WTC11 (cell line): ENCODE measurements around the gene ARHGDIG. TPM values are rescaled to one million over a fixed set of nuclear protein-coding genes. Genes with fewer than 3 reads are reported as not detected.

Experiments
- ATAC-seq: fragments of 200-7000 bp; cut with Tn5 transposase; 2 replicates; pipeline ENCODE4 v1.10.0; 2021; ENCODE audit warnings: mild to moderate bottlenecking, moderate library complexity
- CTCF ChIA-PET: fragments of 300-600 bp; sonication (Branson Sonifier 250); formaldehyde crosslinking; loops from one replicate; lab custom pipeline; 2021; ENCODE audit warnings: antibody characterized with exemption; lab: Charles Lee
- POLR2A ChIA-PET: fragments of 350-600 bp; sonication (Branson Sonifier 250); formaldehyde crosslinking; loops from one replicate; lab custom pipeline; 2021; ENCODE audit warnings: antibody characterized with exemption; lab: Charles Lee
- DNase-seq: peaks from one replicate; pipeline ENCODE4 v3.0.0; 2021; ENCODE audit warnings: low spot score
- H3K27ac Mint-ChIP-seq: 2 replicates; pipeline ENCODE4 v1.8.0; 2021; ENCODE audit warnings: mixed read lengths
- H3K27me3 Mint-ChIP-seq: 2 replicates; pipeline ENCODE4 v1.8.0; 2021; ENCODE audit warnings: low read depth, mild to moderate bottlenecking, moderate library complexity, mixed read lengths
- H3K36me3 Mint-ChIP-seq: 2 replicates; pipeline ENCODE4 v1.8.0; 2021; ENCODE audit warnings: mixed read lengths
- H3K4me1 Mint-ChIP-seq: 2 replicates; pipeline ENCODE4 v1.8.0; 2022; ENCODE audit warnings: mixed read lengths
- H3K4me3 Mint-ChIP-seq: 2 replicates; pipeline ENCODE4 v1.8.0; 2021; ENCODE audit warnings: mild to moderate bottlenecking, moderate library complexity, mixed read lengths
- H3K9me3 Mint-ChIP-seq: 2 replicates; pipeline ENCODE4 v1.8.0; 2021; ENCODE audit warnings: mixed read lengths
- AFF4 ChIP-seq: sonication (generic); formaldehyde crosslinking; IDR thresholded peaks from 2 replicates; pipeline ENCODE4 v1.8.1; 2023; ENCODE audit warnings: mild to moderate bottlenecking, missing genetic modification reagents, borderline replicate concordance
- ATF2 ChIP-seq: sonication (generic); formaldehyde crosslinking; IDR thresholded peaks from 2 replicates; pipeline ENCODE4 v1.8.1; 2022; ENCODE audit warnings: low read depth, missing genetic modification reagents, borderline replicate concordance
- IRF2 ChIP-seq: sonication (generic); formaldehyde crosslinking; IDR thresholded peaks from 2 replicates; pipeline ENCODE4 v1.8.0; 2022; ENCODE audit warnings: low read depth, missing genetic modification reagents, borderline replicate concordance
- JAZF1 ChIP-seq: fragments of 250-450 bp; sonication (Bioruptor Pico); IDR thresholded peaks from 2 replicates; pipeline ENCODE4 v1.9.0; 2021; ENCODE audit warnings: moderate library complexity, mild to moderate bottlenecking, inconsistent platforms
- NFATC4 ChIP-seq: fragments of 250-450 bp; sonication (Bioruptor Pico); IDR thresholded peaks from 2 replicates; pipeline ENCODE4 v1.9.0; 2021; ENCODE audit warnings: mild to moderate bottlenecking
- ZNF219 ChIP-seq: sonication (generic); formaldehyde crosslinking; IDR thresholded peaks from 2 replicates; pipeline ENCODE4 v1.8.0; 2023; ENCODE audit warnings: missing genetic modification reagents, mild to moderate bottlenecking, borderline replicate concordance
- ZNF232 ChIP-seq: sonication (generic); formaldehyde crosslinking; IDR thresholded peaks from 2 replicates; pipeline ENCODE4 v1.8.0; 2022; ENCODE audit warnings: mild to moderate bottlenecking, missing genetic modification reagents
- ZNF671 ChIP-seq: fragments of 250-450 bp; sonication (Bioruptor Pico); IDR thresholded peaks from 2 replicates; pipeline ENCODE4 v1.8.0; 2021; ENCODE audit warnings: mild to moderate bottlenecking
- total RNA-seq: library from RNA; stranded (reverse); gene quantifications from 3 replicates; pipeline ENCODE4 v1.2.3, GENCODE V29; 2021
- TF ChIP-seq, protein P1 (sequence below): sonication (generic); formaldehyde crosslinking; IDR thresholded peaks from 2 replicates; pipeline ENCODE4 v1.8.0; 2023; ENCODE audit warnings: mild to moderate bottlenecking, missing genetic modification reagents
- TF ChIP-seq, protein P2 (sequence below): fragments of 250-450 bp; sonication (Bioruptor Pico); IDR thresholded peaks from 2 replicates; pipeline ENCODE4 v1.8.0; 2021; ENCODE audit warnings: mild to moderate bottlenecking
- TF ChIP-seq, protein P3 (sequence below): sonication (generic); formaldehyde crosslinking; IDR thresholded peaks from 2 replicates; pipeline ENCODE4 v1.8.0; 2022; ENCODE audit warnings: mild to moderate bottlenecking, missing genetic modification reagents
- TF ChIP-seq, protein P4 (sequence below): sonication (generic); formaldehyde crosslinking; IDR thresholded peaks from 2 replicates; pipeline ENCODE4 v1.8.1; 2022; ENCODE audit warnings: mild to moderate bottlenecking, moderate library complexity, missing genetic modification reagents
- TF ChIP-seq, protein P5 (sequence below): fragments of 250-450 bp; sonication (Bioruptor Pico); IDR thresholded peaks from 2 replicates; pipeline ENCODE4 v1.9.0; 2021; ENCODE audit warnings: mild to moderate bottlenecking, borderline replicate concordance

Gene ARHGDIG
- total RNA-seq, 1 experiment from 2014 or later = 4.0 TPM

- TF ChIP-seq, protein P1, sequence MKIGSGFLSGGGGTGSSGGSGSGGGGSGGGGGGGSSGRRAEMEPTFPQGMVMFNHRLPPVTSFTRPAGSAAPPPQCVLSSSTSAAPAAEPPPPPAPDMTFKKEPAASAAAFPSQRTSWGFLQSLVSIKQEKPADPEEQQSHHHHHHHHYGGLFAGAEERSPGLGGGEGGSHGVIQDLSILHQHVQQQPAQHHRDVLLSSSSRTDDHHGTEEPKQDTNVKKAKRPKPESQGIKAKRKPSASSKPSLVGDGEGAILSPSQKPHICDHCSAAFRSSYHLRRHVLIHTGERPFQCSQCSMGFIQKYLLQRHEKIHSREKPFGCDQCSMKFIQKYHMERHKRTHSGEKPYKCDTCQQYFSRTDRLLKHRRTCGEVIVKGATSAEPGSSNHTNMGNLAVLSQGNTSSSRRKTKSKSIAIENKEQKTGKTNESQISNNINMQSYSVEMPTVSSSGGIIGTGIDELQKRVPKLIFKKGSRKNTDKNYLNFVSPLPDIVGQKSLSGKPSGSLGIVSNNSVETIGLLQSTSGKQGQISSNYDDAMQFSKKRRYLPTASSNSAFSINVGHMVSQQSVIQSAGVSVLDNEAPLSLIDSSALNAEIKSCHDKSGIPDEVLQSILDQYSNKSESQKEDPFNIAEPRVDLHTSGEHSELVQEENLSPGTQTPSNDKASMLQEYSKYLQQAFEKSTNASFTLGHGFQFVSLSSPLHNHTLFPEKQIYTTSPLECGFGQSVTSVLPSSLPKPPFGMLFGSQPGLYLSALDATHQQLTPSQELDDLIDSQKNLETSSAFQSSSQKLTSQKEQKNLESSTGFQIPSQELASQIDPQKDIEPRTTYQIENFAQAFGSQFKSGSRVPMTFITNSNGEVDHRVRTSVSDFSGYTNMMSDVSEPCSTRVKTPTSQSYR (CRISPR knock-in tag) = no peak
- TF ChIP-seq, protein P2, sequence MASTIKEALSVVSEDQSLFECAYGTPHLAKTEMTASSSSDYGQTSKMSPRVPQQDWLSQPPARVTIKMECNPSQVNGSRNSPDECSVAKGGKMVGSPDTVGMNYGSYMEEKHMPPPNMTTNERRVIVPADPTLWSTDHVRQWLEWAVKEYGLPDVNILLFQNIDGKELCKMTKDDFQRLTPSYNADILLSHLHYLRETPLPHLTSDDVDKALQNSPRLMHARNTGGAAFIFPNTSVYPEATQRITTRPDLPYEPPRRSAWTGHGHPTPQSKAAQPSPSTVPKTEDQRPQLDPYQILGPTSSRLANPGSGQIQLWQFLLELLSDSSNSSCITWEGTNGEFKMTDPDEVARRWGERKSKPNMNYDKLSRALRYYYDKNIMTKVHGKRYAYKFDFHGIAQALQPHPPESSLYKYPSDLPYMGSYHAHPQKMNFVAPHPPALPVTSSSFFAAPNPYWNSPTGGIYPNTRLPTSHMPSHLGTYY (CRISPR knock-in tag) = no peak
- TF ChIP-seq ZNF671 (CRISPR knock-in tag) = no peak
- TF ChIP-seq, all 79 proteins: peak for 0
These were observed 29.1 kb downstream of the ARHGDIG start (continued) for GRCh38 chr16:309476-309875.

DNA sequence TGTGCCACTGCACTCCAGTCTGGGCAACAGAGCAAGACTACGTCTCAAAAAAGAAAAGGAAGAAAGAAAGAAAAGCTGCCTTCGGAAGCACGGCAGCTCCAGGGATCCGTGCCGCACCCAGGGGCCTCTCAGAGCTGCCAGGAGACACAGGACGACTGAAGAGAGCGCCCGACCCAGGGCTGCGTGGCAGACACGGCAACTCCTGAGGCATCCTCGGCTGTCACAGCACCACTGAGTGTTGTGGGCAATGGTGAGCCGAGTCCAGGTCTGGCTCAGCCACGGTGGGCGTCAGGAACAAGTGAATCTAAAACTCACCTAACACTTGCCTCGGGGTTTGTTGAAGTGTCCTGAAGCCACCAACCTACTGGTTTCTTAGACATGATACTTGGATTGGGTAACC lies 31.3 kb downstream of the ARHGDIG start:
- Mint-ChIP-seq H3K4me3 (no peak overlapping the region), H3K4me1 (no peaks in the 10 kb centered on the region), H3K27ac (no peak overlapping the region), H3K9me3 (no peaks in the 10 kb centered on the region), H3K36me3 (peaks cover 22% of the 10 kb centered on the region), H3K27me3 (no peaks in the 10 kb centered on the region)
- POLR2A ChIA-PET = no interaction called here
- CTCF ChIA-PET = no interaction called here
- TF ChIP-seq ZNF219 (CRISPR knock-in tag) (no peak), ATF2 (CRISPR knock-in tag) (no peak)
- TF ChIP-seq, protein P3, sequence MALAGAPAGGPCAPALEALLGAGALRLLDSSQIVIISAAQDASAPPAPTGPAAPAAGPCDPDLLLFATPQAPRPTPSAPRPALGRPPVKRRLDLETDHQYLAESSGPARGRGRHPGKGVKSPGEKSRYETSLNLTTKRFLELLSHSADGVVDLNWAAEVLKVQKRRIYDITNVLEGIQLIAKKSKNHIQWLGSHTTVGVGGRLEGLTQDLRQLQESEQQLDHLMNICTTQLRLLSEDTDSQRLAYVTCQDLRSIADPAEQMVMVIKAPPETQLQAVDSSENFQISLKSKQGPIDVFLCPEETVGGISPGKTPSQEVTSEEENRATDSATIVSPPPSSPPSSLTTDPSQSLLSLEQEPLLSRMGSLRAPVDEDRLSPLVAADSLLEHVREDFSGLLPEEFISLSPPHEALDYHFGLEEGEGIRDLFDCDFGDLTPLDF (CRISPR knock-in tag) = no peak
- ATAC-seq = no peak
- no peak for DNase-seq

- no peak overlapping the region for H3K27ac Mint-ChIP-seq
- no peaks in the 10 kb centered on the region for H3K9me3 Mint-ChIP-seq
- peaks cover 18% of the 10 kb centered on the region for H3K36me3 Mint-ChIP-seq
- ATAC-seq (no peak), DNase-seq (no peak)
- ChIA-PET CTCF (no interaction called here), POLR2A (no interaction called here)
- H3K4me1 Mint-ChIP-seq = peaks cover 12% of the 10 kb centered on the region
- H3K27me3 Mint-ChIP-seq = no peaks in the 10 kb centered on the region
- TF ChIP-seq JAZF1 (CRISPR knock-in tag) (no peak), IRF2 (CRISPR knock-in tag) (no peak), ZNF232 (CRISPR knock-in tag) (no peak), NFATC4 (no peak), AFF4 (CRISPR knock-in tag) (no peak)
- TF ChIP-seq, protein P4, sequence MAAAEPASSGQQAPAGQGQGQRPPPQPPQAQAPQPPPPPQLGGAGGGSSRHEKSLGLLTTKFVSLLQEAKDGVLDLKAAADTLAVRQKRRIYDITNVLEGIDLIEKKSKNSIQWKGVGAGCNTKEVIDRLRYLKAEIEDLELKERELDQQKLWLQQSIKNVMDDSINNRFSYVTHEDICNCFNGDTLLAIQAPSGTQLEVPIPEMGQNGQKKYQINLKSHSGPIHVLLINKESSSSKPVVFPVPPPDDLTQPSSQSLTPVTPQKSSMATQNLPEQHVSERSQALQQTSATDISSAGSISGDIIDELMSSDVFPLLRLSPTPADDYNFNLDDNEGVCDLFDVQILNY = no peak
- TF ChIP-seq, protein P5, sequence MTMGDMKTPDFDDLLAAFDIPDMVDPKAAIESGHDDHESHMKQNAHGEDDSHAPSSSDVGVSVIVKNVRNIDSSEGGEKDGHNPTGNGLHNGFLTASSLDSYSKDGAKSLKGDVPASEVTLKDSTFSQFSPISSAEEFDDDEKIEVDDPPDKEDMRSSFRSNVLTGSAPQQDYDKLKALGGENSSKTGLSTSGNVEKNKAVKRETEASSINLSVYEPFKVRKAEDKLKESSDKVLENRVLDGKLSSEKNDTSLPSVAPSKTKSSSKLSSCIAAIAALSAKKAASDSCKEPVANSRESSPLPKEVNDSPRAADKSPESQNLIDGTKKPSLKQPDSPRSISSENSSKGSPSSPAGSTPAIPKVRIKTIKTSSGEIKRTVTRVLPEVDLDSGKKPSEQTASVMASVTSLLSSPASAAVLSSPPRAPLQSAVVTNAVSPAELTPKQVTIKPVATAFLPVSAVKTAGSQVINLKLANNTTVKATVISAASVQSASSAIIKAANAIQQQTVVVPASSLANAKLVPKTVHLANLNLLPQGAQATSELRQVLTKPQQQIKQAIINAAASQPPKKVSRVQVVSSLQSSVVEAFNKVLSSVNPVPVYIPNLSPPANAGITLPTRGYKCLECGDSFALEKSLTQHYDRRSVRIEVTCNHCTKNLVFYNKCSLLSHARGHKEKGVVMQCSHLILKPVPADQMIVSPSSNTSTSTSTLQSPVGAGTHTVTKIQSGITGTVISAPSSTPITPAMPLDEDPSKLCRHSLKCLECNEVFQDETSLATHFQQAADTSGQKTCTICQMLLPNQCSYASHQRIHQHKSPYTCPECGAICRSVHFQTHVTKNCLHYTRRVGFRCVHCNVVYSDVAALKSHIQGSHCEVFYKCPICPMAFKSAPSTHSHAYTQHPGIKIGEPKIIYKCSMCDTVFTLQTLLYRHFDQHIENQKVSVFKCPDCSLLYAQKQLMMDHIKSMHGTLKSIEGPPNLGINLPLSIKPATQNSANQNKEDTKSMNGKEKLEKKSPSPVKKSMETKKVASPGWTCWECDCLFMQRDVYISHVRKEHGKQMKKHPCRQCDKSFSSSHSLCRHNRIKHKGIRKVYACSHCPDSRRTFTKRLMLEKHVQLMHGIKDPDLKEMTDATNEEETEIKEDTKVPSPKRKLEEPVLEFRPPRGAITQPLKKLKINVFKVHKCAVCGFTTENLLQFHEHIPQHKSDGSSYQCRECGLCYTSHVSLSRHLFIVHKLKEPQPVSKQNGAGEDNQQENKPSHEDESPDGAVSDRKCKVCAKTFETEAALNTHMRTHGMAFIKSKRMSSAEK (CRISPR knock-in tag) = no peak
- TF ChIP-seq, protein P3 (CRISPR knock-in tag) = no peak
- H3K4me3 Mint-ChIP-seq = no peak overlapping the region
These were observed 34.0 kb downstream of the ARHGDIG start for GRCh38 chr16:314351-314750.
